ENCODE measurements around the gene RWDD4. TPM values are rescaled to one million over a fixed set of nuclear protein-coding genes. Genes with fewer than 3 reads are reported as not detected.

The RWDD4 gene
- total RNA-seq, 2 donors from 2014 or later, result 16.0 to 17.1 TPM

DNA sequence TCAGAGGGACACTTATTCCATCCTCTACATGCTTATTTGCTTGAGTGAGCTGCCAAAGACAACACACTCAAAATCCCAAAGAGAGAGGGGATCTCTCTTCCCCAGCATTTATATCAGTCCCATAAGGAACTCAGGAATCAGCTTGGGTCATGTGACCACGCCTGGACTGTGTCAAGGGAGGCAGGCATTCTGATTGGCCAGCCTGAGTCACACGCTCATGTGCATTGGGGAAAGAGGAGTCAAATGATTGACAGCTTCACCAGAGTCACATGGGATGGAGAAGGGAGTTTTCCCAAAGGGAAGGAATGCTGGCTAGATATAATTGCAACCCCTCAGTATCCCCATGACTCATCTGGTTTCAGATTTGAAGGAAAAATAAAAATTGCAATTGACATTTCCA lies 49.0 kb downstream of the RWDD4 start:
- Mint-ChIP-seq H3K4me3 (no peak overlapping the region), H3K36me3 (ENCODE audit: insufficient read depth in 2 of 2) (no peaks in the 10 kb centered on the region), H3K27ac (no peak overlapping the region), H3K9me3 (no peaks in the 10 kb centered on the region), H3K27me3 (ENCODE audit: low read depth) (no peaks in the 10 kb centered on the region), H3K4me1 (ENCODE audit: low read depth) (no peaks in the 10 kb centered on the region)
- ATAC-seq (replicated peaks in 1 of 2) (no peak), DNase-seq (no peak)

DNA sequence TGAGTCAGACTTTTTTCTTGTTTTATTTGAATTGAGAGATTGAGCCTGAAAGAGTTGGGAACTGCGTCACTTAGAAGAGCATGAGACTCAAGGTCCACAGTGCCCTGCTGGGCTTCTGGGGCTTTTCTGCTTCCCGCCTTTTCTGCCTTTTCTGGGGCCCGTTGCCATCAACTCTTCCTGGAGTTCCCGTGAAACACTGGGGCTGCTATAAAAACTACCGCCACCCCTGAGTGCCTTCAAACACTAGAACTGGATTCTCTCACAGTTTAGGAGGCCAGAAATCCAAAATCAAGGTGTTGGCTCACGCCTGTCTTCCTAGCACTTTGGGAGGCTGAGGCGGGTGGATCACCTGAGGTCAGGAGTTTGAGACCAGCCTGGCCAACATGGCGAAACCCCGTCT lies 49.8 kb downstream of the RWDD4 start:
- Mint-ChIP-seq H3K4me1 (ENCODE audit: low read depth) (no peaks in the 10 kb centered on the region), H3K27ac (no peak overlapping the region), H3K27me3 (ENCODE audit: low read depth) (no peaks in the 10 kb centered on the region), H3K4me3 (no peak overlapping the region), H3K9me3 (no peaks in the 10 kb centered on the region), H3K36me3 (ENCODE audit: insufficient read depth in 2 of 2) (no peaks in the 10 kb centered on the region)
- DNase-seq (no peak), ATAC-seq (replicated peaks in 1 of 2) (no peak)

DNA sequence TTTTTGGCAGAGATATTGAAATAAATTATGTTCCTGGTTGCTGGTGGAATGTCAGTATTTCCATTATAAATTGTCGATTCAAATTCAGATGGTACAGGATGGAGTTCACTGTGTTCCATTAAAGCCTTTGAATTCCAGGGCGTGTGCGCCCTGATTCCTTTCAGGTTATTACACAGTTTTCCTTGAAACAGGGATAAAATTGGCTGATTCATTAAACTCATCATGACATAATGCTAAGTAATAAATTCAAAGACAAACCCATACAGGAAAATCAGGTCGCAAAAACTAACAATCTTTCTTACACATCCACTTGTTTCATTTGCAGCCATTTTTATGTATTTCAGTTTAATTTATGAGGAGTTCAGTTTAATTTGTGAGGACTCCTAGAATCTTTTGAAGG lies 51.1 kb downstream of the RWDD4 start:
- no peak overlapping the region for H3K4me3 Mint-ChIP-seq
- no peak overlapping the region for H3K27ac Mint-ChIP-seq
- H3K27me3 Mint-ChIP-seq (ENCODE audit: low read depth), result no peaks in the 10 kb centered on the region

DNA sequence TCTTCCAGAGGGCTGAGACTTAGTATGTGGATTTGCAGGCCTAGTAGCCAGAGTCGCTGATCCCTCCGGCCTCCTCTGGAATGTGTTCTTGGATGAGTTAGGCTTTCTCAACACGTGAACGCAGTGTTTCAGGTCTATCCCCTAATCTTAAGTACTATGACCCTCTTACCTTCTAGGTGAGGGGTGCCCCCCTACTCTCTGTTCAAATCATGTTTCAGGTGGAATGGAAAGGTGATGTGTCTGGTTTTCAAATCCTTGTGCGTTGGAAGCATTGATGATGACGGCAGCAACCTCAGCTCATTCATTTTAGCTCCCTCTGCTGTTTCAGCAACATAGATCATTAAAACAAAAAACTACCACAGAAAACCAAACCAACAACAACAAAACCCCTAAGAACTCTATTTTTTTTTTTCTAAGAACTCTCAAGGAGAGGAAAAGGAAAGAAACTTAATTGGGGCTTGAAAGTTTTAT lies 56.4 kb downstream of the RWDD4 start:
- Mint-ChIP-seq H3K4me3 (no peak overlapping the region), H3K9me3 (no peaks in the 10 kb centered on the region), H3K27me3 (ENCODE audit: low read depth) (no peaks in the 10 kb centered on the region), H3K36me3 (ENCODE audit: insufficient read depth in 2 of 2) (no peaks in the 10 kb centered on the region), H3K4me1 (ENCODE audit: low read depth) (no peaks in the 10 kb centered on the region), H3K27ac (no peak overlapping the region)
- DNase-seq (no peak), ATAC-seq (replicated peaks in 1 of 2) (no peak)

More for the DNA sequence above, 51.1 kb downstream of the RWDD4 start:
- no peaks in the 10 kb centered on the region for H3K36me3 Mint-ChIP-seq (ENCODE audit: insufficient read depth in 2 of 2)
- no peak for DNase-seq
- no peaks in the 10 kb centered on the region for H3K9me3 Mint-ChIP-seq
- no peaks in the 10 kb centered on the region for H3K4me1 Mint-ChIP-seq (ENCODE audit: low read depth)
- no peak for ATAC-seq (replicated peaks in 1 of 2)

DNA sequence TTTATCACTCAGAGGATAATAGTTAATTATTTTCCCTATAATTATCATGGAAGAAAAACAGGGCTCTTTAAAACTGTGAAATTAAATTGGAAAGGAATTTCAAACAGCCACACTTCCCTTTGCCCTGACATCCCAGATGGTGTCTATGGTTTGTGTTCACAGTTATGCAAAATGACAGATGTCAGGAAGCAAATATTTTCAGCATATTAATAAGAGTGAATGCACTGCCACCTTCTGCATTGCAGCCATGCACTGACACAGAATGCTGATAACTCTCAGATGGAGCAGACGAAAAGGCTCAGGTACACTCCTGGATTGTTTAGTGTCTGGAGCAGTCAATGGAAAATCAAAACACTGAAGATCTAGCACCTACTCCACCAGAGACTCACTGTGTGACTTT lies 57.6 kb downstream of the RWDD4 start:
- DNase-seq, result no peak
- H3K27ac Mint-ChIP-seq, result no peak overlapping the region

DNA sequence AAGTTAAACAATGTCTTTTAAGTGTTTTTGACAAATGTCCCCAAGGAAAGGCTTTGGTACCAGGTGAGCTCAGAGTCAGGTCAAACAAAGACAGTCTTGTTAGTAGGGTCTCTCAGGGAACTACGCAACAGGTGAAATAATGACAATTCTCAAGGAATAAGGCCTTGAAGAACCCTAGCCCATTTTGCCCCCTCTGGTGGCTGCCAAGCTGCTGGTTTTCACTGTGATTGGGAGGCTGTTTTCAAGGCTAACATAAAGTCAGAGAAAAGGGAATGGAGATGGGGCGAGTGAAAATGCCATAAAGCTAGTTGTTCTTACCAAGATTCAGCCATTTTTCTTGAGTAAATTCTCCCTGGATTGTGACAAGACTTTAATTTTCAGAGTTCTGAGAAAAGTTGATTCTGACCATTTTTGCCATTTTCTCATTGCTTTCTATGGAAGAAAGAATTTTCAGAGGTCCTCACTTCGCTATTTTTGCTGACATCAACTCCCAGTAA lies 58.7 kb downstream of the RWDD4 start:
- DNase-seq (no peak), ATAC-seq (replicated peaks in 1 of 2) (no peak)
- Mint-ChIP-seq H3K27me3 (ENCODE audit: low read depth) (no peaks in the 10 kb centered on the region), H3K36me3 (ENCODE audit: insufficient read depth in 2 of 2) (no peaks in the 10 kb centered on the region), H3K27ac (no peak overlapping the region), H3K9me3 (no peaks in the 10 kb centered on the region), H3K4me1 (ENCODE audit: low read depth) (no peaks in the 10 kb centered on the region), H3K4me3 (no peak overlapping the region)

More for the DNA sequence above, 57.6 kb downstream of the RWDD4 start:
- no peaks in the 10 kb centered on the region for H3K4me1 Mint-ChIP-seq (ENCODE audit: low read depth)
- H3K4me3 Mint-ChIP-seq, result no peak overlapping the region
- no peaks in the 10 kb centered on the region for H3K9me3 Mint-ChIP-seq
- ATAC-seq (replicated peaks in 1 of 2), result no peak
- no peaks in the 10 kb centered on the region for H3K36me3 Mint-ChIP-seq (ENCODE audit: insufficient read depth in 2 of 2)
- H3K27me3 Mint-ChIP-seq (ENCODE audit: low read depth), result no peaks in the 10 kb centered on the region

DNA sequence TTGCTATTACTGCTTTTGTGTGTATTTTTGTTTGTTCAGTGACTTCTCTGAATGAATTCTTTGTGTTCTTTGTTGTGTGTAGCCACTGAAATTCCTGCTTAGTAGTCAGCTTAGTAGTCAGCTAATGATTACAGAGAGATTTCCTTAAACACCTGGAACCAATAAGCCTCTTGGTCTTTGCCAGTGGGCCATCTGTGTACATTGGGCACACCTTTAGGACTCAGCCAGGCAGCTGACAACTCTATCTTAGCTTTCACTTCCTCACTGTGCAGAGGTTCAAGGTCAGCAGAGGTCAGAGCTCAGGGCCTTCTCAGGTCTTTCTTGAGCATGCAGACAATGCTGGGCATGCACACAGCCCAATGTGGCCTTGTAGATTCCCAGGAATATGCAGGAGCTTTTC lies 59.3 kb downstream of the RWDD4 start:
- Mint-ChIP-seq H3K27ac (no peak overlapping the region), H3K36me3 (ENCODE audit: insufficient read depth in 2 of 2) (no peaks in the 10 kb centered on the region), H3K4me1 (ENCODE audit: low read depth) (no peaks in the 10 kb centered on the region), H3K9me3 (no peaks in the 10 kb centered on the region), H3K4me3 (no peak overlapping the region), H3K27me3 (ENCODE audit: low read depth) (no peaks in the 10 kb centered on the region)
- ATAC-seq (replicated peaks in 1 of 2), result no peak
- DNase-seq, result no peak

DNA sequence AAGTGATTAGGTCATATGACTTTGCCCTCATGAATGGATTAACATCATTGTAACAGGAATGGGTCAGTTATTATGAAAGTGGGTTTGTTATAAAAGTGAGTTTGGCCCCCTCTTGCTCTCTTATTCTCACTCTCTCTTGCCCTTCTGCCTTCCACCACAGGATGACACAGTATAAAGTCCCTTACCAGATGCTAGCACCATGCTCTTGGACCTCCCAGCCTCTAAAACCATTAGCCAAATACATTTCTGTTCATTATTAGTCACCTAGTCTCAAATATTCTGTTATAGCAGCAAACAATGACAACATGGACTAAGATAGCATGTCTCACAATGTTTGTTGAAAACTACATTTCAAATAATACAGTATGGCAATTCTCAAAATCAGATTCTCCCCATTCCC lies 59.7 kb downstream of the RWDD4 start:
- H3K9me3 Mint-ChIP-seq, result no peaks in the 10 kb centered on the region
- DNase-seq (no peak), ATAC-seq (replicated peaks in 1 of 2) (no peak)
- no peaks in the 10 kb centered on the region for H3K4me1 Mint-ChIP-seq (ENCODE audit: low read depth)
- H3K27me3 Mint-ChIP-seq (ENCODE audit: low read depth), result no peaks in the 10 kb centered on the region
- no peaks in the 10 kb centered on the region for H3K36me3 Mint-ChIP-seq (ENCODE audit: insufficient read depth in 2 of 2)
- no peak overlapping the region for H3K27ac Mint-ChIP-seq
- no peak overlapping the region for H3K4me3 Mint-ChIP-seq

DNA sequence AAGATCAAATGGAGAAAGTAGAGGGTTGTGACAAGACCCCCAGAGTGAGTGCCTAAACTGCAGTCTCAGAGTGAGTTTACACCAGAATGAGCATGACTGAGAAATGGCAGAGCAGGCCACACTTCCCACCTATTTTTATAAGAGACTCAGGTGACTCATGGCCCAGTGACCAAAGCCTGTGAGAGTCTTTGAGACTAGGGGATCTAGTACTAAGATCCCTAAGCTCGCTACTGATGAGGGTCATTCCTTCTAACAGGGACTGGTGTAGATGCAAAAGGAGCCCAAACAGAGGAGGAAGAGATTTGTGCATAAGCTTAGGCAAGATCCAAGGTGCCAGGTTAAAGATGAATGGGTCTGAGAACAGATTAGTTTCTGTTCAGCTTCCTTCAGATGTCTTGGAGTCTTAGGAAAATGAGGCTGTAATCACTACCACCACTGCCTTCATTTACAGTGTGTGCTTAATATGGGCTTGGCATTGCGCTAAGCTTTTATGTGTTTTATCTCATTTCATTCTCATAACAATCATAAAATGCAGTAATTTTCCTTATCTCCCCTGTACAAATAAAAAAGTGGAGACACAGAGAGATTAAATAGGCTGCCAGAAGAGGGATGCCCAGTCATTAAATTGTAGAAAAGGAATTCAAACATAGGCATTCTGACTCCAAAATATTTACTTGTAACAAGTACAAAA lies 62.8 kb downstream of the RWDD4 start:
- no peak for ATAC-seq (replicated peaks in 1 of 2)

DNA sequence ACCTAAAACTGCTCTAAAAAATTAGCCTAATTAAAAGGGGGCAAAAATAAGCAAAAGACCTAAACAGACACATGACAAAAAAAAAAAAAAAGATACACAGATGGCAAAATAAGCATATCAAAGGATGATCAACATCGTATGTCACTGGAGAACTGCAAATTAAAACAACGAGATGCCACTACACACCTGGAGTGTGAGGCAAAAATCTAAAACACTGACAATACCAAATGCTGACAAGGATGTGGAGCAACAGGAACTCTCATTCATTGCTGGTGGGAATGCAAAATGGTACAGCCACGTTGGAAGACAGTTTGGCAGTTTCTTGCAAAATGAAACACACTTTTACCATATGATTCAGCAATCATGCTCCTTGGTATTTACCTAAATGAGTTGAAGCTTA lies 64.2 kb downstream of the RWDD4 start:
- DNase-seq (no peak), ATAC-seq (replicated peaks in 1 of 2) (no peak)
- no peak overlapping the region for H3K27ac Mint-ChIP-seq
- H3K27me3 Mint-ChIP-seq (ENCODE audit: low read depth), result no peaks in the 10 kb centered on the region
- H3K4me3 Mint-ChIP-seq, result no peak overlapping the region
- H3K36me3 Mint-ChIP-seq (ENCODE audit: insufficient read depth in 2 of 2), result no peaks in the 10 kb centered on the region
- H3K9me3 Mint-ChIP-seq, result no peaks in the 10 kb centered on the region
- H3K4me1 Mint-ChIP-seq (ENCODE audit: low read depth), result no peaks in the 10 kb centered on the region

More for the DNA sequence above, 62.8 kb downstream of the RWDD4 start:
- H3K27me3 Mint-ChIP-seq (ENCODE audit: low read depth), result no peaks in the 10 kb centered on the region
- no peaks in the 10 kb centered on the region for H3K4me1 Mint-ChIP-seq (ENCODE audit: low read depth)
- no peak overlapping the region for H3K4me3 Mint-ChIP-seq
- no peaks in the 10 kb centered on the region for H3K36me3 Mint-ChIP-seq (ENCODE audit: insufficient read depth in 2 of 2)
- DNase-seq, result no peak
- no peaks in the 10 kb centered on the region for H3K9me3 Mint-ChIP-seq
- H3K27ac Mint-ChIP-seq, result no peak overlapping the region

DNA sequence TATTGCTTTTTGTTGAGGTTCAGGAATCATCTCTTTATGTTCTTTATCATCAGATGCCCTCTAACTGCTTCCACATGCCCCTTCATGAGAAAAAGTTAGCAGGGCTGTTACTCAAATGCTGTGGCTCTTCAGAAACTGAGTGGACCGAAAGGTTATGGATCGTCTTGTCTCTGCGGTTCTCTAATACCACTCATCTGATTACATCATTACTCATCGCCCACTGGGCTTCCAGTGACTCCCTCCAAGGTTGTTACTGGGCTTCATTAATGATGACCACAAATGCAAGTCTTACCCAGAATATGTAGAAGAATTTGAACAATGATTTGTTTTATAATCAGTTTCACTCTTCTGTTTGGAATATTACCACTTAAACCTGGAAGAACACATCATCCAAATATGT lies 67.7 kb downstream of the RWDD4 start:
- DNase-seq (no peak), ATAC-seq (replicated peaks in 1 of 2) (no peak)
- Mint-ChIP-seq H3K36me3 (ENCODE audit: insufficient read depth in 2 of 2) (no peaks in the 10 kb centered on the region), H3K4me1 (ENCODE audit: low read depth) (no peaks in the 10 kb centered on the region), H3K27me3 (ENCODE audit: low read depth) (no peaks in the 10 kb centered on the region), H3K27ac (no peak overlapping the region), H3K9me3 (no peaks in the 10 kb centered on the region), H3K4me3 (no peak overlapping the region)

Other genes starting within 250 kb of the RWDD4 start
- 10 to 100 TPM; 29.7 to 48.0 TPM for gene CDKN2AIP, start 214.5 kb downstream of the RWDD4 start, total RNA-seq
- 10 to 100 TPM; 19.4 to 21.4 TPM for gene ING2, start 154.1 kb downstream of the RWDD4 start, total RNA-seq
- 10 to 100 TPM; 33.2 to 36.8 TPM for gene TRAPPC11, start 108 bp upstream of the RWDD4 start, total RNA-seq
- gene STOX2, start 246.1 kb upstream of the RWDD4 start, total RNA-seq, result under 1 TPM in 1 of 2 donors, not detected in 1; 0.19 TPM